GM19193 (cell line): Measurements from ENCODE around the gene CALN1.

Source experiments
- POLR2A ChIP-seq: IDR thresholded peaks from 4 replicates; pipeline ENCODE4 v1.6.1; 2011; ENCODE audit not compliant: insufficient read depth, insufficient read length; ENCODE audit errors: extremely low read depth

Gene CALN1

DNA sequence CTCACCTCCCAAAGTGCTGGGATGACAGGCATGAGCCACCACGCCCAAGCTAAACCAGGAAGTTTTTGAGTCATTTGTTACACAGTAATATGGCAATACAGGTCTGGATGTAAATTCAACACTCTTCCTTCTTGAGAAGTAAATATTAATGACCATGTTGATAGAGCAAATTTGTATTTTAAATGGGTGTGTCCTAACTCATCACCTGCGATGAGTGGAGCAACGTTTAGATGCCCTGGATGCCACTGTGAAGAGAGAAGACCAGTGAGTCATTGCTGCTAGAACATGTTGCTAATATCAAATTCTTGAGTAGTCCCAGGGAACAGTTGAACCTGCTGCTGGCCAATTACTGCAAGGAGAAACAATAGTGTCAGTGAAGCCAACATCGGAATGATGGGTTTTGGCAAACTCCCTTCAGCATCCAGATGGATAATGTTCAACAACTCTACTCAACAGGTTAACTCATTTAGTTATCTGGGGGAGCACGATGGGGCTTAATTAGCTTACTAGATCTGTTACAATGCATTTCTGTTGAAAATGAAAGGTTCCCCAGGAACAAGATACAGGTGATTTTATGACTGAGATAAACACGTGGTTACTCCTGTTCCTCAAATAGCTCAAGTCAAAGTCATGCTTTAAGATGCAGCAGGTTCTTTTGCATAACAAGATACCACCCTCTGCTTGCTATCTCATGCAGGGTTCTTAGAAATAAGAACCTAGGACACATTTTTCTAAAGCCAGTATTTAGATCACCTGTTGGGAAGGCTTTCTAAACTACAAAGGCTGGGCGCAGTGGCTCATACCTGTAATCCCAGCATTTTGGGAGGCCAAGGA lies 146.8 kb downstream of the CALN1 start:
- no peak for TF ChIP-seq POLR2A

DNA sequence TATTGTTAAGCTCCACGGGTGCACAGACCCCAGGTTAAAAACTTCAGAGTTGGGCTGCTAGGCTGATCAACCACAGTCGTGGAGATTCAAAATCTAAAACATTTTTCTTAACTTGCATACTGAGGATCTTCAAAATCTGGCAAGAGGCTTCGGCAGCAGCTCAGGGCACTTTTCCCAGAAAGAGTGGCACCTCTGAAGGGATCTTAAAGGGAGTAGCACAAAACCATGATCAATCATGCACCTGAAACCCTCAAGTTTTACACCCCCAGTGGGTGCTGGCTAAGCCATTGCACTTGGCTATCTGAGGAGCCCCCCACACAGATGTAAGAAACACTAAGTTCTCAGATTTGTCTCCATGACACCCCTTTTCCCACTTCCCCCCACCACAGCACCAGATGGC lies 151.7 kb downstream of the CALN1 start:
- TF ChIP-seq POLR2A, result no peak

DNA sequence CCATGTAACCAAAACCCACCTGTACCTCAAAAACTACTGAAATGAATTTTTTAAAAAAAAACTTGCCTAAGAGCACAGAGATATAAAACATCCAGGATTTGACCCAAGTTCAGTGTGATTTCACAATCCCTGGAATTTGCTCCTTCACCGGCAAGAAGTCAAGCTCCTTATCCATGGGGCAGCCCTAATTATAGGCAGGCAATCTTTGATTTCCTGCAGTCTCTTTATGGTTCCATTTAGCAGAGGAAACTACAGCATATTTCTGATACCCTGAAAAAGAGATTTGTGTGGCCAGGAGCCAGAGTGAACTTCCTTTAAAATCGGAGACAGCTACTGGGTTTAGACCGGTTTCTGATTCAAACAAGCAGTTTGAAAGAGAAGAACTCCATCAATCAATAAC lies 154.1 kb downstream of the CALN1 start:
- TF ChIP-seq POLR2A, result no peak

- no peak for TF ChIP-seq POLR2A
Observed at GRCh38 chr7:72254455-72254854, 157.7 kb downstream of the CALN1 start.

DNA sequence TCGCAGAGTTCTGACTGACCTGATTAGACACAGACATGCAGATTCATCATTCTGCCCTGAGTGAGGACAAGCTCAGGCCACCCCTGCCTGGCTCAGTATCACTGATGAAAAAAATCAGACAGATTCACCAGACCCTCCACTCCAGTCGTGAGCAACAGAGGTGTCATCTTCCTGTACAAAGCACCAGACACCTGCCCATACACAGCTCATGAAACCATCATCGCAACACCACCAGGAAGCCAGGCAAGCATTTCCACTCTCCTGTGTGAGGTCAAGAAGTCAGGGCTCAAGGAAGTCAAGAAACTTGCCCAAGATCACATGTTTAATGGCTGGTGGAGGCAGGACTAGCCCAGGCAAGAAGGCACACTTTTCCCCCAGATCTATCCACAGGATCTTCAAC lies 163.0 kb downstream of the CALN1 start:
- TF ChIP-seq POLR2A, result no peak

GRCh38 chr7:72244826-72245398 lies 167.2 kb downstream of the CALN1 start:
- TF ChIP-seq POLR2A, result no peak

GRCh38 chr7:72243329-72243728 lies 168.8 kb downstream of the CALN1 start:
- TF ChIP-seq POLR2A, result no peak

DNA sequence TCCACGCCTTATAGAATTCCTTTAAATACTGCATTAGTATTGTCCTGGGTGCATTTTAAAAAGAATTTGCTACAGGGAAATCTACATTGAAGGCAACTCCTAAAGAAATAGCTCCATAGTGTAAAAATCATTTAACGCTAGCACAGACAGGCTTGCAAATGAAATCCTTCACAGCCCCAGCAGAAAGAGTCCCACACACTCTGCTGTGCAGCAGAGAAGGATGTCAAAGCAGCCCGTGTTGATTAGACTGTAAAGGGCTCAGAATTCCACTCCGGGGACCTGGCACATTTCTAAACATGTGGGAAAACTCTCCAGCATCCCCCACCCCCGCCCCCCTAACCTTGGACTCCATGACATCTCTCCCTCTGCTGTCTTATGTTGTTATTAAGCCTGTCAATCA lies 176.8 kb downstream of the CALN1 start:
- TF ChIP-seq POLR2A, result no peak

- TF ChIP-seq POLR2A, result no peak
Observed at GRCh38 chr7:72234086-72234485, 178.1 kb downstream of the CALN1 start.

GRCh38 chr7:72230281-72230680 lies 181.9 kb downstream of the CALN1 start:
- no peak for TF ChIP-seq POLR2A

- TF ChIP-seq POLR2A, result no peak
Observed at GRCh38 chr7:72223351-72223750, 188.8 kb downstream of the CALN1 start.

DNA sequence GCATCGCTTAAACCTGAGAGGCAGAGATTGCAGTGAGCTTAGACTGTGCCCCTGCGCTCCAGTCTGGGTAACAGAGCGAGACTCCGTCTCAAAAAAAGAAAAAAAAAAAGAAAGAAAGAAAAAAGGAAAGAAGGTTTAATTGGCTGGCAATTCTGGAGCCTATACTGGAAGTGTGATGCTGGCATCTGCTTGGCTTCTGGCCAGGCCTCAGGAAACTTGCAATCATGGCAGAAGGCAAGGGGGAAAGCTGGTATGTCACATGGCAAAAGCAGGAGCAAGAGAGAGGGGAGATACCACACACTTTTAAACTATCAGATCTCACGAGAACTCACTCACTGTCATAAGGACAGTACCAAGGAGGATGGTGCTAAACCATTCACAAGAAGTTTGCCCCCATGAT lies 190.0 kb downstream of the CALN1 start:
- no peak for TF ChIP-seq POLR2A

DNA sequence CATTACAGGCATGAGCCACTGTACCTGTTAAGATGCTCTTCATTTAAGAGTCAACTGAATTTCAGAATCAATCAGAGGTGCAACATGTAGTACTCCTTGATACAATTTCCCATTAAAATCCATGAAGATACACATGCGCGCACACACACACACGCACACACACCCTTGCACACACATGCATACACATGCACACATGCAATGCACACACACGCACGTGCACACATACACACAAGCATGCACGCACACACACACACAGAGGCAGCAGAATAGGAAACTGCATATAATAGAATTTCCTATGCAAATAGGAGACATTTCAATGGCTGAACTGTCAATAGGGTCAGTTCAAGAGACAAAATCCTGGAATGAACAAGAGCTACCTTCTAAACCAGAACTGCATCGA lies 192.6 kb downstream of the CALN1 start:
- TF ChIP-seq POLR2A, result no peak

- TF ChIP-seq POLR2A, result no peak
Observed at GRCh38 chr7:72217151-72217550, 195.0 kb downstream of the CALN1 start.

GRCh38 chr7:72213769-72214168 lies 198.4 kb downstream of the CALN1 start:
- no peak for TF ChIP-seq POLR2A

DNA sequence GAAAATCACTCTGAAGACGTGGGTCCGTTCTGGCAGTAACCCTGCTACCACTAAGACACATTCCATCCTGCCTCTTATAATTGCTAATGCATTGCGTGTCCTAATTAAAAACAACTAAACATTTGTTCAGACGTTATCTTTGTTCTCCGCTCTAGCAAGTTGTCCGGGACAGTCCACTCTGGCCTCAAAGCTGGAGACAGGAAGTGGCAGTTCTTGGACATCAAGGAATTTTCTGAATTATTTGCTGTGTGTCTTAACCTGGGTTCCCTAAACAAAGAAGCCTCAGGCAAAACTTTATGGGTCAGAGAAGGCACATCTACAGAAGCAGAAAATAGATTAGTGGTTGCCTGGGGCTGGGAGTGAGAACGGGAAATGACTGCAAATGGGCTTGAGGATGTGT lies 199.1 kb downstream of the CALN1 start:
- no peak for TF ChIP-seq POLR2A
